T-helper 2 cell (primary cell): ENCODE results near the gene SCGB2B2.
"Not testable (repeated sequence)": the region's sequence is repeated elsewhere in the genome, so short reads cannot be mapped to it uniquely, and the experiment has no call there.

Experiments used
- DNase-seq, 5 experiments: peaks; one replicate each; pipeline versions ENCODE4 v3.0.0 to v3.0.0-alpha.2; 2012 to 2022
- total RNA-seq, 2 donors: gene quantifications; one replicate each; lab custom pipeline; 2026; lab: John Stamatoyannopoulos, UW

The SCGB2B2 gene
- total RNA-seq: 0.47 to 1.2 reads per million in 2 donors

- DNase-seq: peak in 2 of 5 experiments; percentile 65 to 94
Observed at GRCh38 chr19:34676697-34677385, at the start of gene SCGB2B2. TSS of gene SCGB2B2 (minus strand) at chr19:34677159. CDS start at chr19:34594563, 82,596 bp downstream.

GRCh38 chr19:34725400-34725799 is 48.4 kb upstream of the SCGB2B2 start:
- no peak for DNase-seq

GRCh38 chr19:34722353-34722752 is 45.4 kb upstream of the SCGB2B2 start:
- DNase-seq: no peak

DNA sequence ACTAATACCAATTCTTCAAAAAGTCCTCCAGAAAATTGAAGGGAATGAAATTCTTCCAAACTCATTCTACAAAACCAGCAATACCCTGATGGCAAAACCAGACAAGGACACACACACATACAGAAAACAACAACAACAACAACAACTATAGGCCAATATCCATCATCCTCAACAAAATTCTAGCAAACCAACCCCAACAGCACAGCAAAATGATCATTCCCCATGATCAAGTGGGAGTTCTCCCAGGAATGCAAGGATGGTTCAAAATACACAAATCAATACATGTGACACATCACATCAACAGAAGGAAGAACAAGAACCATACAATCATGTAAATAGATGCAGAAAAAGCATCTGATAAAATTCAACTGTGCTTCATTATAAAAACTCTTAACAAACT is 38.4 kb upstream of the SCGB2B2 start:
- no peak for DNase-seq

DNA sequence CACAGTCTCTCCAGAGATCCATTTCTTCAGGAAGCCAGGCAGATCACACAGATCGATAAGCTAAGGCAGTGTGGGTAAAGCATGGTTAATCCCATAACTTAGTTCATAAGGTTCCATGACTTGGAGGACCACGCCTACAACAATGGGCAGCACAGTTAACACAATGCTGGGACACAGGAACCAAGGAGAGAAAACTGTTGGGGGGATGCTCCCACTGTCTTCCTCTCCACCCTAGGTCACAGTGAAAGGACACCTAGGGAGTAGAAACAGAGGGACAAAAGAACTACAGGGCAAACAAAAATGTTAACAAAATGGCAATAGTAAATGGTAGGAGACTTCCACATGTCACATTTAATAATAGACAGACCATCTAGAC is 36.3 kb upstream of the SCGB2B2 start:
- peak in 1 of 5 experiments; percentile 24 for DNase-seq

DNA sequence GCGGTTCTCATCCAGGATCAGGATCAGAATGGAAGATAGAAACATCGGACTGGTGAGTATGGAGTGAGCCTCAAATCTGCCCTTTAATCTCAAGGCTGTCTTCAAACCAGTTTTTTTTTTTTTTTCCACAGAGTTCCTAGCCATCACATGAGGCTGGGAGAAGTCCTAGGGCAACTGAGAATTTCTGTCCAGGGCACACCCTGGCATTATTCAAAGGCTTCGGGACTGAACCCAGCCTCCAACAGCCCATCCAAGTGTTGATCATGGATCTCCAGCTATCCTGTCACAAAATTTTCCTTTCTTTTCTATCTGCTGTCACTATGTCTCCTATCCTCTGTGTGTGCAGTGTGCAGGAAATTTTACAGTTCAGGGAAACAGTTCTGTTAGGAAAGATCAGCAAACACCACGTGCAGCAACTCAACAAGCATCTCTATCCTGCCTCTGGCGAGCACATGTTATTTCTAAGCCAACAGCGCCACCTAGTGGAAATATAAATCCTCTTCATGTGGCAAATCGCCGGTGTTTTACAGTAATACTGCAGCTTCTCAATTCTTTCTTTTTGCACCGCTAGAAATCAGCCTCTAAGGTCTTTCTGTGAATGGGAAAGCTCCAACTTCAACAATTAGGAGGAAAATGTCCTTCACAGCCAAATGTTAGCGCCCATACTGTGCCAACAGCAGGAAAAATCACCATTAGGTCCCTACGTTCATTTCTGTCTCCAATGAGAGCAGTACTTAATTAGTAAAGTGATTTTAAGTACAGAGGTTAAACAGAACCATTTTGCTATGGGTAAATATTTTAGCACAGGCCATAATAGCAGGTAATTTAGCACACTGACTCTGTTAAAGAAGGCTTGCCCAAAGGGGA is 35.7 kb upstream of the SCGB2B2 start:
- DNase-seq: peak in 3 of 5 experiments; percentile 31 to 72 (median 44)

- DNase-seq: no peak
Observed at GRCh38 chr19:34711890-34712289, 34.9 kb upstream of the SCGB2B2 start.

DNA sequence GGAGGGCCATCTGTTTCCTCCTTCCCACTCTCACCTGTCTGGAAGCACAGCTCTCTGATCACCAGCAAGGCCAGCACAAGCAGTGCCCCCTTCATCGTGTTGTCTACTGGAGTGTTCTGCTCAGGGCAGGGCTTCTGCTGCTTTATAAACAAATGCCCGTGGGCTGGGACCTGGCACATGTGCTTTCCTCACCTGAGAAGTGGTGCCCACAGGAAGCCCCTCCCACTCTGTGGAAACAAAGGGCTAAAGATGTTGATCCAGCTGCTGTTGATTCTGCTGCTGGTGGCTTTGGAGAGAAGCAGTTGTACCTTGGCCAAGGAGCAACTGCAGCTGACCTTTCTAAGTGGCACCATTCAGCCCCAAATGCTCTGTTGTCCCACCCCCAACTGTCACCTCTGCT is 30.7 kb upstream of the SCGB2B2 start:
- no peak for DNase-seq

DNA sequence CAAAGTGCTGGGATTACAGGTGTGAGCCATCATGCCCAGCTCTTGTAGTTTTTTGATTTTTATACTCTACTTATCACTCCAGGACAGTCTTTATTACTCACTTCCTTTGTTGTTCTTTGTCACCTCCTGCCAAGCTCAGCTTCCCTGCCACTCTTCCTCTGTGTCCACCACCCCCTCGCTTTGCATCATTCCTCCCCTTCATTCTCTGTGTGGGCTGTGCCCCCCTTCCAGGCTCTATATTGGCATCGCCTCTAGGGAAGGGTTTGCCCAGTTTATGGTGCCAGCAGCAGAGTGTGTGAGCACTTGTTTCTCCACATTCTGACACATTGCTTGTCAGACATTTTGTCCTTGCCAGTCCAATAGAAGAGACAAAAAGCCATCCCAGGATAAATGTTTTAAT is 15.6 kb upstream of the SCGB2B2 start:
- no peak for DNase-seq

DNA sequence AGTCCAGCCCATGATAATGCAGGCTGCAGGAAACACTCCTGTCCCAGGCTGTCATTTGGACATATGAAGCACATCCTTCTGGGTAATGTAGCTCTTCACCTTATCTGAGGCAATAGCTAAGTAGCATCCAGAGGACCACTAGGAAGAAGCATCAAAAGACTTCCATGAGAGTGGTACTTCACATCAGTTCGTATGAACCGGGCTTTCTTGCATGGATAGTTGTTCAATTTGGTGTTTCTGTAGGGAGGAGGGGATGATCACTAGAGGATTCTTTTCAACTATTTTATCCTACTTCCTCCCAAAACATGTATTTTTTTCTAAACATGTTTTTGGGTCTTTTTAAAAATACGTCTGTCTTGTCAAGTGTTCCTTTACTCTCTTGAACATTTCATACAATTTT is 13.4 kb upstream of the SCGB2B2 start:
- DNase-seq: no peak

DNA sequence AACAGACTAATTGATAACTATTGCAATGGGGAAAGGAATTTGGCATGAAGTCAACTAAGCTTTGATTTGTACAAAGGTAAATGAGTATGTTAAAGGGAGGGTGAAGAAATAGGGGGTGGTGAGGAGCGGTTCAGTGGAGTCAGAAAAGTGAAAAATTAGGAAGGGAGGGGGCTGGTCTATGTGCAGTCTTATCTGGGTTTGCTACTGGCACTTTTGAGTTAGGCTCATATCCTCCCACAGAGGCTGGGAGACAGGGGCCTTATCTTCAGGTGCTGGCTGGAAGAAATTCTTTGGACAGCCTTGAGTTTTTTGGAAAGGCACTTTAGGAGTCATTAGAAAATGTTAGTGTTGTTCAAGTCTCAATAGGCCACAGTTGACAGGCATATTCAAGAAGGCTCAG is 11.6 kb upstream of the SCGB2B2 start:
- DNase-seq: no peak

DNA sequence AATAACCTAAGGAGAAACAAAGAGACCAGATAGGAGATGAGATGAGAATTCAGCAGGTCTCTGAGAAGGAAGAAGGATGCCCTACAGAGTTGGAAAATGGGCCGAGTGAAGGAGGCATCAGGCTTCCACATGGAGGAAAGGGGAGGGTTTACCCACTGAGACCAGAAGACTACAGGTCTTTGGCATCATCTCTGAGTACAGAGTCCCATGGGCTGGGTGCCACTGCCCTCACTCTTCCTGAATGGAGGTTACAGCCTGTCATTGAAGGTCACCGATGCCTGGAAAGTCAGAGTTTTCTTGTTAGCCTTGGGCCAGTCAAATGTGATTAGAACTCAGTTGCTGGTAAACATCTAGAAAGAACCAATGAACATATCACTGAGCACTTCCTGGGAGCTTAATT is 10.4 kb upstream of the SCGB2B2 start:
- no peak for DNase-seq

DNA sequence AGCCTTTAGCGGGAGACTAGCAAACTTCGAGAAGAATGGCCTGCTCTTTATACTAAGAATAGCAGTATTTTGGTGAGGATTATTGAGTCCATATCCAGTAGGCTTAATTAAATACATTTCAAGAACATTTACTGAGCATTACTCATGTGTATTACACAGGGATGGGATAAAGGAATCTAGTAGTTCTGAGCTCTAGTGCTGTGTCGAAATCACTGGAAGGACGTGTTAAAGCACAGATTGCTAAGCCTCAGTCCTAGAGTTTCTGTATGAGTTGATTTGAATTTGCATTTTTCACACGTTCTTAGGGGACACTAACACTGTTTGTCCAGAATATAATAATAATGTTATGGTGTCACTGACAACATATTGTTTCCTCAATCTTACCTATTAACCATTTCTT is 9.5 kb upstream of the SCGB2B2 start:
- no peak for DNase-seq

DNA sequence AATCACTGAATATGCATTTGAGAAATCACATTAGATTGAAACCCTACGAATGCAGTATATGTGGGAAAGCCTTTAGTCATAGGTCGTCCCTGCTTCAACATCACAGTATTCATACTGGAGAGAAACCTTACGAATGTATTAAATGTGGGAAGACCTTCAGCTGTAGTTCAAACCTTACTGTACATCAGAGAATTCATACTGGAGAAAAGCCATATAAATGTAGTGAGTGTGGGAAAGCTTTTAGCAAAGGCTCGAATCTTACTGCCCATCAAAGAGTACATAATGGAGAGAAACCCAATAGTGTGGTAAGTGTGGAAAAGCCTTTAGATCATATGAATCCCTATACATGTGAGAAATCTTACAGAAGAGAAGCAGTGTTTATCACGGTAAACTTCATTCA is 8.3 kb upstream of the SCGB2B2 start:
- DNase-seq: not testable (repeated sequence)

GRCh38 chr19:34681478-34681877 is 4.5 kb upstream of the SCGB2B2 start:
- no peak for DNase-seq

DNA sequence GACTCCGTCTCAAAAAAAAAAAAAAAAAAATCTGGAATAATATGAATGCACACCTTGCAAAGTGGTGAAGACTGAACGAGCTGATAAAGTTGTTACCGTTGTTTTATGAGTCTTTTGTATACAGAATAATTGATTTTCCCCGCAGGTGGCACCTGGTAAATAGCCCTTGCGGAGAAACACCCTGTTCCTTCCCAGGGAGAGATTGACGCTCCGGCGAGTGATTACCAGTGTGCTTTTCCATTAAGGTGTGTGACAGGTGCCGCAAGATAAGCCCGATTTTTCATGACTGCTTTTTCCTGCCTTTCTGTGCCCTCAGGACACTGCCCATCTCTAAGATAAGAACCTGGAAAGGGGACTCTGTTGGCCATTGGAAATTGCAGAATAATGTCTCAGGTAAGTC is 1.5 kb upstream of the SCGB2B2 start:
- DNase-seq: no peak

GRCh38 chr19:34678085-34678412 is 1.1 kb upstream of the SCGB2B2 start:
- no peak for DNase-seq

DNA sequence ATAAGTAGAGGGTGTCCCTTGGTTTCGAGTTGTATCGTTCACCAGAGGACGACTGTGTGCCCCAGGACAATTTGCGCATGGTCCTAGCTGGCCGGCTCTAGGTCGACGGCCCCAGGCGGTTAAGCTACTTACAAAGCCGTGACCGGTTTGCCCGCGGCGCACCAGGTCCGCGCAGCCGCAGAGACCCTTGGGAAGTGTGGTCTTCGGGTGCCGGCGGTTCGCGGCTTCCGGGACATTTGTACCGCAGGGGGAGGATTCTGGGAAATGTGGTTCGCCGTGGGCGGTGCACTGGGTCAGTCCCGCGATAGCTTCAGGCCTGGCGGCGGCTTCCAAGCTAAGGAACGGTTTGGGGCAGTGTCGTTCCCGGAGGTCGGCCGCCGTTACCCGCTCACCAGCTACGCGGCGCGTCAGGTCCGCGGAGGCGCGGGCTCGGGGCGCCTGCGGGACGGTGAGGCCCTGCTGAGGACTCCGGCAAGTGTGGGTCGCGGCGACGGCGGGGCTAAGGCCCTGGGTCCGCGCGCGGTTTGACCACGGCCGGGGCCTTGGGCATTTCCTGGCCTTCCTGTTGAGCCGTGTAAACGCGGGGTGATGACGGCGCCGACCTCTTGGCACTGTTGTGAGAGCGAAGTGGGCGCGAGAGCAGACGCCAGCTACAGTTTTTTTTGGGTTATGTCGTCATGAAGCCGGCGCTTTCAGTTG is 576 bp upstream of the SCGB2B2 start, which contains the start of gene ZNF302:
TSS of gene ZNF302 (plus strand) at position 293 of the 699 bp plus-strand sequence. CDS start 1,127 bp downstream, outside the sequence.
- peak; percentile 77 to 98 (median 91) for DNase-seq

DNA sequence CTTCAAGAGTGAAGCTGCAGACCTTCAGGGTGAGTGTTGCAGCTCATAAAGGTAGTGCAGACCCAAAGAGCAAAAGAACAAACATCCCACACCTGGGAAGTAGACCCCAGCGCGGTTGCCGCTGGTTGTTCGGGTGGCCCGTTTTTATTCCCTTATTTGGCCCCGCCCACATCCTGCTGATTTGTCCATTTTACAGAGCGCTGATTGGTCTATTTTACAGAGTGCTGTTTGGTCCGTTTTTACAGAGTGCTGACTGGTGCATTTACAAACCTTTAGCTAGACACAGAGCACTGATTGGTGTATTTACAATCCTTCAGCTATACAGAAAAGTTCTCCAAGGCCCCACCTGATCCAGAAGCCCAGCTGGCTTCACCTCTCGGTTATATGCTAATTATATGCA is 1.0 kb downstream of the SCGB2B2 start:
- no peak for DNase-seq

DNA sequence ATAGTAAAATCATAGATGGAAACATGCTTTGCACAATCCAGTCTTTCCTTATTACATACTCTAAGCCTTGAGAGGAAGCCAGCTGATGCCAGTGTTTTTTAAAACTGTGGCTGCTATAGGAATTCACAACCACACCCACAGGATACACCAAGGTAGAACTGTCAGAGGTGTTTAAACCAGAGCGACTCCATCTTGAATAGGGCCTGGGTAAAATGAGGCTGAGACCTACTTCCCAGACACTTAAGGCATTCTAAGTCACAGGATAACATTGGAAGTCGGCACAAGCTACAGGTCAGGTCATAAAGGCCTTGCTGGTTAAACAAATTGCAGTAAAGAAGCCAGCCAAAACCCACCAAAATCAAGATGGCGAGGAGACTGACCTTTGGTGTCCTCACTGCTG is 1.7 kb downstream of the SCGB2B2 start:
- DNase-seq: no peak

DNA sequence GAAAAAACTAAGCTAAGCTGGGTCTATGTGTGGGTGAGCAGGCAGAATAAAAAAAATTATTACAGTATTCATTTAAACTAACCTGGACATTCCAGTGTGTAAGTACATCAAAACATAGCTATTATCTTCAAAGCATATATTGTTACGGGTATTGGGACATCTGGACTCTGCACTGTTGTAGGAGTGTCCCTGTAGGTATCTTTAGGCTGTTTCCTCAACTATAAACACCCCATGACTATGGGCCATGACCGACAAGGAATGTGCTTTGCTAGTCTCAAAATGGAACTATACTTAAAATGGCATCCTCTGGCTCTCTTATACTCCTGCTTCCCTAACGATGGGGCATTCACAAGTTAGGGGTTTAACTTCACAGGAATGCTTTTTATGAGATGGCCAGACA is 3.4 kb downstream of the SCGB2B2 start:
- DNase-seq: no peak

- no peak for DNase-seq
Observed at GRCh38 chr19:34671972-34672371, 5.0 kb downstream of the SCGB2B2 start.

DNA sequence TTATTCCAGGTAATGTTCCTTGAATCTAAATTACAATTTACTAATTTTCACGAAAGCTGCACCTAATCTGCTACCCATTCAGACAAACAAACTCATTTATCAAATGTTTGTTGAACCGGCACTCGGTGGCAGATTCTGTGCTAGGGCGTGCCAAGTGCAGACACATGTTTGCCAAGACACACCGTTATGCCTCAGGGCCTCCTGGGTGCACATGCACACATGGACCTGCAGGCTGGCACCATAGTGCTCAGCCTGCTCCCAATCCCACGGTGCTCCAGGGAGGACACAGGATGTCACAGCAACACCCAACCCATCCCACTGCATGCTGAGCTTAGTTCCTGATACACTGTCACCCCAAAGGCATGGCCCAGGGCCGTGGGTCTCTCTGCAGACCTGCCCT is 7.7 kb downstream of the SCGB2B2 start:
- no peak for DNase-seq
